B cell (primary cell): Measurements from ENCODE around the gene GSG1L. TPM values are rescaled to one million over a fixed set of nuclear protein-coding genes. Genes with fewer than 3 reads are reported as not detected.

Experiments
- ATAC-seq: fragments of 200-7000 bp; cut with Tn5 transposase; one replicate; pipeline ENCODE4 v1.10.0; 2021; ENCODE audit warnings: low read depth, mild to moderate bottlenecking, moderate number of reproducible peaks, moderate library complexity
- CTCF ChIA-PET: fragments of 350-600 bp; sonication (Branson Sonifier 250); formaldehyde crosslinking; loops from one replicate; lab custom pipeline; 2021; ENCODE audit warnings: antibody characterized with exemption, inconsistent platforms; lab: Charles Lee
- POLR2A ChIA-PET: fragments of 350-600 bp; sonication (Branson Sonifier 250); formaldehyde crosslinking; loops from one replicate; lab custom pipeline; 2021; ENCODE audit warnings: antibody characterized with exemption; lab: Charles Lee
- DNase-seq: peaks from one replicate; pipeline ENCODE4 v3.0.0; 2013
- H2AFZ ChIP-seq: 2 replicates; pipeline ENCODE4 v1.6.1; 2012; ENCODE audit warnings: mild to moderate bottlenecking, low read depth, low read length; ENCODE audit not compliant: insufficient read depth, poor library complexity, severe bottlenecking
- H3K27ac ChIP-seq, 2 donors: 1 replicate in 1 of 2; 2 replicates in 1 of 2; pipeline ENCODE4 v1.5.1; 2012 to 2013; ENCODE audit warnings: low read length in 2 of 2, mild to moderate bottlenecking in 2 of 2, moderate library complexity in 1 of 2
- H3K27me3 ChIP-seq, 4 experiments: fragments of 200-600 bp in 1 of 4; sonication (generic) in 1 of 4; replicated peaks in 1 of 4; 1 replicate in 2 of 4; 2 replicates in 2 of 4; pipeline versions ENCODE4 v1.6.1 to v1.7.0; 2013 to 2016; ENCODE audit warnings: low read length in 3 of 4, mild to moderate bottlenecking in 2 of 4, mixed read lengths in 1 of 4, moderate library complexity in 1 of 4; ENCODE audit not compliant: insufficient read depth in 4 of 4, control insufficient read depth in 3 of 4; ENCODE audit errors: control extremely low read depth in 1 of 4
- H3K36me3 ChIP-seq, 2 experiments: replicated peaks in 1 of 2; 1 replicate in 1 of 2; 2 replicates in 1 of 2; pipeline versions ENCODE4 v1.6.1 to v1.7.1; 2013; ENCODE audit warnings: low read length in 1 of 2; ENCODE audit not compliant: insufficient read depth in 2 of 2, control insufficient read depth in 1 of 2; ENCODE audit errors: control extremely low read depth in 1 of 2, extremely low read depth in 1 of 2
- H3K4me1 ChIP-seq, 2 donors: fragments of 200-600 bp in 1 of 2; sonication (generic) in 1 of 2; 1 replicate in 1 of 2; 2 replicates in 1 of 2; pipeline versions ENCODE4 v1.5.1 to v1.6.1; 2013 to 2017; ENCODE audit warnings: low read length in 2 of 2; ENCODE audit not compliant: control insufficient read depth in 2 of 2, insufficient read depth in 2 of 2
- H3K4me2 ChIP-seq: replicated peaks from 2 replicates; pipeline ENCODE3; 2012; ENCODE audit warnings: mild to moderate bottlenecking, low read depth, low read length; ENCODE audit not compliant: poor library complexity, severe bottlenecking
- H3K4me3 ChIP-seq, 5 experiments: fragments of 200-600 bp in 1 of 5; sonication (generic) in 1 of 5; 1 replicate in 3 of 5; 2 replicates in 2 of 5; pipeline versions ENCODE4 v1.5.1 to v1.7.0; 2011 to 2016; ENCODE audit warnings: low read length in 4 of 5, mild to moderate bottlenecking in 4 of 5, low read depth in 2 of 5, control low read depth in 1 of 5, moderate library complexity in 1 of 5; ENCODE audit not compliant: insufficient read depth in 1 of 5; ENCODE audit errors: control extremely low read depth in 1 of 5, extremely low read depth in 1 of 5
- H3K79me2 ChIP-seq: fragments of 200-600 bp; sonication (generic); one replicate; pipeline ENCODE4 v1.6.0; 2016; ENCODE audit warnings: low read length; ENCODE audit not compliant: control insufficient read depth, insufficient read depth
- H3K9ac ChIP-seq: fragments of 200-600 bp; sonication (generic); 2 replicates; pipeline ENCODE4 v1.6.1; 2017; ENCODE audit warnings: mild to moderate bottlenecking, low read length, moderate library complexity
- H3K9me3 ChIP-seq, 3 donors: one replicate each; pipeline versions ENCODE4 v1.6.1 to v1.7.1; 2013; ENCODE audit warnings: low read length in 2 of 3; ENCODE audit not compliant: control insufficient read depth in 2 of 3, insufficient read depth in 1 of 3; ENCODE audit errors: control extremely low read depth in 1 of 3
- H4K20me1 ChIP-seq: 2 replicates; pipeline ENCODE4 v1.6.0; 2012; ENCODE audit warnings: mild to moderate bottlenecking, low read length; ENCODE audit not compliant: insufficient read depth, control insufficient read depth, poor library complexity, severe bottlenecking
- H3K27ac Mint-ChIP-seq: one replicate; pipeline ENCODE4 v1.8.0; 2021; ENCODE audit warnings: mixed read lengths
- H3K27me3 Mint-ChIP-seq: one replicate; pipeline ENCODE4 v1.8.0; 2021; ENCODE audit warnings: mixed read lengths
- H3K4me1 Mint-ChIP-seq: one replicate; pipeline ENCODE4 v1.8.0; 2021; ENCODE audit warnings: mixed read lengths
- H3K4me3 Mint-ChIP-seq: one replicate; pipeline ENCODE4 v1.8.0; 2021; ENCODE audit warnings: mixed read lengths
- H3K9me3 Mint-ChIP-seq: one replicate; pipeline ENCODE4 v1.8.0; 2022; ENCODE audit warnings: mixed read lengths; ENCODE audit not compliant: insufficient read depth
- EZH2 ChIP-seq: IDR thresholded peaks from 2 replicates; pipeline ENCODE4 v1.6.1; 2012; ENCODE audit warnings: borderline replicate concordance, low read depth, mild to moderate bottlenecking, moderate library complexity, low read length; ENCODE audit not compliant: insufficient read depth, poor library complexity, severe bottlenecking
- WGBS: methylation state at CpG from one replicate; pipeline ENCODE4 v1.1.5; 2013; ENCODE audit warnings: missing lambda C conversion rate; ENCODE audit not compliant: insufficient coverage; 5-methylcytosine and 5-hydroxymethylcytosine counted together
- intact Hi-C: fragments of 100-400 bp; cut with micrococcal nuclease; formaldehyde crosslinking; loops from one replicate; pipeline ENCODE4 v1.10.0; 2022
- polyA plus RNA-seq: library from polyadenylated mRNA; depleted of rRNA; stranded (reverse); fragments of >200 nt; gene quantifications from 2 replicates; pipeline ENCODE4 v1.2.3, GENCODE V29; 2012
- total RNA-seq, 2 donors: library from RNA; stranded (reverse); fragments of 120-200 nt in 1 of 2; gene quantifications; 1 replicate in 1 of 2; 2 replicates in 1 of 2; pipeline versions ENCODE4 v1.2.3 to v1.2.4, GENCODE V29; 2013 to 2022
- TF ChIP-seq, protein P1 (sequence below): fragments of 200-600 bp; IDR thresholded peaks from one replicate; pipeline ENCODE4 v1.8.0; 2022; ENCODE audit warnings: antibody characterized with exemption, mild to moderate bottlenecking

Gene GSG1L
- total and polyA plus RNA-seq, 2 donors (not counting 1 experiment from before 2014, with no cell fraction given), result 0.01 TPM; not detected in 1

GRCh38 chr16:27993587-27993986 is 69.9 kb downstream of the GSG1L start:
- H3K27me3 ChIP-seq, result no peaks in the 10 kb centered on the region
- peaks cover 0 to 14% (median 0%) of the 10 kb centered on the region in 3 donors for H3K9me3 ChIP-seq
- peaks cover 3% of the 10 kb centered on the region for H3K27me3 Mint-ChIP-seq
- 91% methylated on average over 3 of the region's 3 CpGs for WGBS
- H2AFZ ChIP-seq, result no peak overlapping the region
- H3K27ac ChIP-seq, result no peak overlapping the region
- POLR2A ChIA-PET, result no interaction called here
- DNase-seq, result no peak
- no peak overlapping the region for H3K4me3 Mint-ChIP-seq
- no peaks in the 10 kb centered on the region for H4K20me1 ChIP-seq
- no peak overlapping the region for H3K4me2 ChIP-seq
- H3K9me3 Mint-ChIP-seq, result no peaks in the 10 kb centered on the region
- H3K27ac Mint-ChIP-seq, result no peak overlapping the region
- no peak overlapping the region for H3K9ac ChIP-seq
- intact Hi-C loops, result no loop called here
- no peak overlapping the region for H3K4me3 ChIP-seq
- no peaks in the 10 kb centered on the region for H3K36me3 ChIP-seq
- H3K79me2 ChIP-seq, result no peaks in the 10 kb centered on the region
- no peaks in the 10 kb centered on the region for H3K4me1 Mint-ChIP-seq
- no peaks in the 10 kb centered on the region for H3K4me1 ChIP-seq
- TF ChIP-seq, protein P1, sequence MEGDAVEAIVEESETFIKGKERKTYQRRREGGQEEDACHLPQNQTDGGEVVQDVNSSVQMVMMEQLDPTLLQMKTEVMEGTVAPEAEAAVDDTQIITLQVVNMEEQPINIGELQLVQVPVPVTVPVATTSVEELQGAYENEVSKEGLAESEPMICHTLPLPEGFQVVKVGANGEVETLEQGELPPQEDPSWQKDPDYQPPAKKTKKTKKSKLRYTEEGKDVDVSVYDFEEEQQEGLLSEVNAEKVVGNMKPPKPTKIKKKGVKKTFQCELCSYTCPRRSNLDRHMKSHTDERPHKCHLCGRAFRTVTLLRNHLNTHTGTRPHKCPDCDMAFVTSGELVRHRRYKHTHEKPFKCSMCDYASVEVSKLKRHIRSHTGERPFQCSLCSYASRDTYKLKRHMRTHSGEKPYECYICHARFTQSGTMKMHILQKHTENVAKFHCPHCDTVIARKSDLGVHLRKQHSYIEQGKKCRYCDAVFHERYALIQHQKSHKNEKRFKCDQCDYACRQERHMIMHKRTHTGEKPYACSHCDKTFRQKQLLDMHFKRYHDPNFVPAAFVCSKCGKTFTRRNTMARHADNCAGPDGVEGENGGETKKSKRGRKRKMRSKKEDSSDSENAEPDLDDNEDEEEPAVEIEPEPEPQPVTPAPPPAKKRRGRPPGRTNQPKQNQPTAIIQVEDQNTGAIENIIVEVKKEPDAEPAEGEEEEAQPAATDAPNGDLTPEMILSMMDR, result no peak
- no peak for TF ChIP-seq EZH2
- CTCF ChIA-PET, result no interaction called here
- no peak for ATAC-seq

- ChIA-PET POLR2A (no interaction called here), CTCF (no interaction called here)
- H3K4me1 ChIP-seq, result no peaks in the 10 kb centered on the region
- H3K4me2 ChIP-seq, result no peak overlapping the region
- Mint-ChIP-seq H3K4me1 (no peaks in the 10 kb centered on the region), H3K27ac (no peak overlapping the region), H3K4me3 (no peak overlapping the region), H3K27me3 (peaks cover 3% of the 10 kb centered on the region), H3K9me3 (no peaks in the 10 kb centered on the region)
- peaks cover 0 to 14% (median 0%) of the 10 kb centered on the region in 3 donors for H3K9me3 ChIP-seq
- H2AFZ ChIP-seq, result no peak overlapping the region
- H3K27me3 ChIP-seq, result no peaks in the 10 kb centered on the region
- H3K4me3 ChIP-seq, result no peak overlapping the region
- intact Hi-C loops, result no loop called here
- TF ChIP-seq EZH2, result no peak
- TF ChIP-seq, protein P1, result no peak
- H4K20me1 ChIP-seq, result no peaks in the 10 kb centered on the region
- H3K36me3 ChIP-seq, result no peaks in the 10 kb centered on the region
- ATAC-seq, result no peak
- H3K9ac ChIP-seq, result no peak overlapping the region
- H3K27ac ChIP-seq, result no peak overlapping the region
- DNase-seq, result no peak
- 87% methylated on average over 7 of the region's 9 CpGs for WGBS
- no peaks in the 10 kb centered on the region for H3K79me2 ChIP-seq
Observed at GRCh38 chr16:27991876-27992275, 71.6 kb downstream of the GSG1L start.
